K562 (cell line): ENCODE data around the gene AEN. TPM values are rescaled to one million over a fixed set of nuclear protein-coding genes. Genes with fewer than 3 reads are reported as not detected.

Experiments used
- ATF7 ChIP-seq: fragments of 450-650 bp; IDR thresholded peaks from 2 replicates; pipeline ENCODE4 v1.7.1; 2014; ENCODE audit warnings: mild to moderate bottlenecking, moderate library complexity
- CBFB ChIP-seq: sonication (generic); formaldehyde crosslinking; IDR thresholded peaks from 2 replicates; pipeline ENCODE4 v1.4.0; 2020; ENCODE audit warnings: mild to moderate bottlenecking, missing genetic modification reagents
- CEBPG ChIP-seq, 3 experiments: fragments of 200-800 bp in 1 of 3; sonication (Bioruptor generic) in 1 of 3; sonication (generic) in 1 of 3; formaldehyde crosslinking in 1 of 3; IDR thresholded peaks in 2 of 3; conservative IDR thresholded peaks in 1 of 3; 2 replicates each; pipeline versions ENCODE4 v1.6.1 to v1.8.0; 2016 to 2022; ENCODE audit warnings: missing compliant biosample characterization in 2 of 3, missing genetic modification characterization in 2 of 3, mild to moderate bottlenecking in 1 of 3, missing genetic modification reagents in 1 of 3
- CREB1 ChIP-seq, 2 experiments: sonication (generic) in 1 of 2; formaldehyde crosslinking in 1 of 2; IDR thresholded peaks; 2 replicates each; pipeline versions ENCODE4 v1.6.1 to v1.8.0; 2012 to 2022; ENCODE audit warnings: inconsistent platforms in 1 of 2, mild to moderate bottlenecking in 1 of 2, missing genetic modification reagents in 1 of 2, moderate library complexity in 1 of 2
- CREM ChIP-seq: IDR thresholded peaks from 2 replicates; pipeline ENCODE4 v1.6.1; 2014; ENCODE audit warnings: antibody characterized with exemption, low read depth
- ELF1 ChIP-seq: fragments of 200-800 bp; sonication (Bioruptor generic); IDR thresholded peaks from 2 replicates; pipeline ENCODE4 v1.6.1; 2016; ENCODE audit warnings: missing genetic modification characterization, missing compliant biosample characterization
- FOXJ3 ChIP-seq: sonication (generic); formaldehyde crosslinking; IDR thresholded peaks from 2 replicates; pipeline ENCODE4 v1.4.0; 2020; ENCODE audit warnings: mild to moderate bottlenecking, missing genetic modification reagents
- FOXK1 ChIP-seq: sonication (generic); formaldehyde crosslinking; IDR thresholded peaks from 2 replicates; pipeline ENCODE4 v1.8.0; 2022; ENCODE audit warnings: missing genetic modification reagents, mild to moderate bottlenecking, borderline replicate concordance
- GATA2 ChIP-seq: sonication (generic); formaldehyde crosslinking; IDR thresholded peaks from 2 replicates; pipeline ENCODE4 v1.4.0; 2020; ENCODE audit warnings: mild to moderate bottlenecking, missing genetic modification reagents
- GTF2F1 ChIP-seq: IDR thresholded peaks from 2 replicates; pipeline ENCODE4 v1.6.1; 2011; ENCODE audit warnings: low read depth, low read length, improper control_type of control experiment
- JUN ChIP-seq, 2 experiments: sonication (generic) in 1 of 2; formaldehyde crosslinking in 1 of 2; IDR thresholded peaks; 2 replicates each; pipeline versions ENCODE4 v1.6.1 to v1.8.0; 2012 to 2022; ENCODE audit warnings: borderline replicate concordance in 2 of 2, mild to moderate bottlenecking in 2 of 2, improper control_type of control experiment in 1 of 2, low read depth in 1 of 2, low read length in 1 of 2, missing genetic modification reagents in 1 of 2
- KDM5B ChIP-seq: fragments of 200-600 bp; sonication (generic); IDR thresholded peaks from 2 replicates; pipeline ENCODE4 v1.6.1; 2012; ENCODE audit warnings: low read depth, mild to moderate bottlenecking, moderate library complexity, low read length, control low read depth, inconsistent platforms; ENCODE audit not compliant: insufficient replicate concordance
- KLF1 ChIP-seq: fragments of 450-650 bp; IDR thresholded peaks from 2 replicates; pipeline ENCODE4 v1.6.1; 2016; ENCODE audit warnings: missing genetic modification characterization, missing compliant biosample characterization
- MEF2A ChIP-seq: IDR thresholded peaks from 2 replicates; pipeline ENCODE4 v1.6.1; 2011; ENCODE audit warnings: low read depth, mild to moderate bottlenecking, low read length, moderate library complexity; ENCODE audit not compliant: control insufficient read depth
- NRF1 ChIP-seq, 2 experiments: fragments of 450-650 bp; IDR thresholded peaks in 1 of 2; conservative IDR thresholded peaks in 1 of 2; 2 replicates each; pipeline ENCODE4 v1.6.1; 2014; ENCODE audit warnings: mild to moderate bottlenecking in 2 of 2
- RUNX1 ChIP-seq: sonication (generic); IDR thresholded peaks from 2 replicates; pipeline ENCODE4 v1.6.1; 2016; ENCODE audit warnings: antibody characterized with exemption, low read depth
- SAFB ChIP-seq: fragments of 200-400 bp; formaldehyde crosslinking; IDR thresholded peaks from 2 replicates; pipeline ENCODE4 v1.6.1; 2017; ENCODE audit warnings: low read depth, low read length, borderline replicate concordance
- SRF ChIP-seq, 2 experiments: fragments of 250-450, 450-650 bp in 1 of 2; sonication (Bioruptor Pico) in 1 of 2; sonication (generic) in 1 of 2; formaldehyde crosslinking; IDR thresholded peaks; 2 replicates each; pipeline versions ENCODE4 v1.5.0 to v1.5.1; 2020 to 2022; ENCODE audit warnings: mild to moderate bottlenecking in 1 of 2, missing genetic modification reagents in 1 of 2
- TCF3 ChIP-seq: sonication (generic); formaldehyde crosslinking; IDR thresholded peaks from 2 replicates; pipeline ENCODE4 v1.4.0; 2020; ENCODE audit warnings: mild to moderate bottlenecking, missing genetic modification reagents
- TFAP4 ChIP-seq: sonication (generic); formaldehyde crosslinking; IDR thresholded peaks from 2 replicates; pipeline ENCODE4 v1.8.0; 2022; ENCODE audit warnings: missing genetic modification reagents, mild to moderate bottlenecking, moderate library complexity, borderline replicate concordance
- TRIM25 ChIP-seq: fragments of 450-650 bp; IDR thresholded peaks from 2 replicates; pipeline ENCODE4 v1.7.0; 2016; ENCODE audit warnings: borderline replicate concordance
- XRCC5 ChIP-seq: fragments of 200-400 bp; formaldehyde crosslinking; IDR thresholded peaks from 2 replicates; pipeline ENCODE4 v1.6.1; 2017; ENCODE audit warnings: low read depth, mild to moderate bottlenecking, low read length
- ZNF143 ChIP-seq: sonication (generic); formaldehyde crosslinking; IDR thresholded peaks from 2 replicates; pipeline ENCODE4 v1.9.0; 2022; ENCODE audit warnings: mild to moderate bottlenecking, missing genetic modification reagents
- ZNF3 ChIP-seq: fragments of 250-450 bp; sonication (Bioruptor Pico); IDR thresholded peaks from 2 replicates; pipeline ENCODE4 v1.5.0; 2021; ENCODE audit warnings: mild to moderate bottlenecking, moderate library complexity
- ZNF589 ChIP-seq: fragments of 200-800 bp; sonication (Bioruptor generic); IDR thresholded peaks from 2 replicates; pipeline ENCODE4 v1.6.1; 2016; ENCODE audit warnings: low read depth, missing genetic modification characterization, missing compliant biosample characterization
- polyA plus RNA-seq, 8 experiments: library from polyadenylated mRNA; depleted of rRNA in 4 of 8; stranded (reverse) in 5 of 8; unstranded in 3 of 8; fragments of >200 nt; fragmentation: Nextera tagmentation in 2 of 8; fragmentation: Illumina TruSeq in 1 of 8; extraction: Ambion mirVana in 2 of 8; extraction: Trizol in 1 of 8; gene quantifications; 2 replicates each; pipeline versions ENCODE4 v1.2.1 to v1.2.3, GENCODE V29; 2011 to 2014; ENCODE audit warnings: inconsistent platforms in 1 of 8, missing spikeins in 1 of 8
- total RNA-seq, 7 experiments: library from RNA; depleted of rRNA in 6 of 7; stranded (reverse); fragments of >200 nt in 6 of 7; fragmentation: Illumina TruSeq in 2 of 7; extraction: Trizol in 2 of 7; gene quantifications; 2 replicates each; pipeline versions ENCODE4 v1.2.1 to v1.2.3, GENCODE V29; 2011 to 2021; ENCODE audit warnings: low replicate concordance in 1 of 7

Gene AEN
- total and polyA plus RNA-seq, 9 of the 15 experiments (the other 6 are each of a cell fraction or from before 2014, with no cell fraction given), result 9.0 to 51.0 (median 32.8) TPM

DNA sequence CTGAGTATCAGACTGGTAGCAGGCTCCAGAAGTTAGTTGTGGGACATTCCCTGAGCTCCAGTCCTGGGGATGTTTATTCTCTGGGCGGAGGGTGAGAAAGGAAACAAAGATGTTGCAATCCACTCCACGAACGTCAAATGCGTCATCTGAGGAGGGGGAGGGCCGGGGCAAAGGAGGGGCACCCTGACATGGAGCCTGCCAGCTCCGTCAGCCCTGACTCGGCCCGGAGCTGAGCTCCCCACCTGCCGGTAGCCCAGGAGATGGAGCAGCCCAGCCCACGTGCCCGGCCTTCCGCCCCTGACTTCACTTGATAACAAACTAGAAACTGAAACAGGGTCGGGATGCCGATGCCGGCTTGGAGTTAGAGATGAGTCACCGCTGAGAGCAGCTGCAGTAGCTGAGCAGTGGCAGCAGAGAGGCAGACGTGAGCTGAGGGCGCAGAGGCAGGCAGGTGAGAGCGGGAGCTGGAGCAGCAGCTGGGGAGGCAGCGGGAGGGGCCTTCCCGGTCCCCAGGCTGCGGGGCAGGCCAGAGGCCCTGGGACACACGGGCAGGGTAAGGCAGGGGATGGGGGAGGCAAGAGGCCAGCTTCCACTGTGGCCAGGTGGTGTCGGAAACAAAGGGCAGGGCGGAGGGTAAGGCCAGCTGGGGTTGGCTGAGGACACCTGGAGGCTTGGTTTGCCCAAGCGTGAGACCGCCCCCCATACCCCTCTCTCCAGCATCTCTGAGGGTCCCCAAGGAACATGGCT is 17.7 kb downstream of the AEN start, which contains the start of gene ISG20 (continued):
- TF ChIP-seq ZNF589 (CRISPR knock-in tag) (peak; percentile 83; the same call in 1 of the 2 replicates), NRF1 (conservative IDR thresholded peaks at IDR 0.05 in 1 of 2, IDR thresholded peaks at IDR 0.05 in 1 of 2) (peak; percentile 69 to 74), ELF1 (tag) (peak; percentile 5), MEF2A (0 out of 2 replicates have a peak, but pooled peaks have one; percentile 25), CEBPG (CRISPR knock-in tag; IDR thresholded peaks at IDR 0.05) (peak; percentile 96), CEBPG (tag; conservative IDR thresholded peaks at IDR 0.05 in 1 of 2, IDR thresholded peaks at IDR 0.05 in 1 of 2) (peak; percentile 95 to 98), CREM (peak; percentile 93), CBFB (CRISPR knock-in tag) (no peak), TRIM25 (no peak), RUNX1 (no peak), JUN (IDR thresholded peaks at IDR 0.05; ENCODE audit: borderline replicate concordance, low read depth, low read length) (peak; percentile 94), JUN (CRISPR knock-in tag; IDR thresholded peaks at IDR 0.05; ENCODE audit: borderline replicate concordance) (peak; percentile 99), SAFB (no peak), CREB1 (IDR thresholded peaks at IDR 0.05) (peak; percentile 92), CREB1 (CRISPR knock-in tag; IDR thresholded peaks at IDR 0.05) (peak; percentile 92), SRF (CRISPR knock-in tag; IDR thresholded peaks at IDR 0.05) (0 out of 4 replicates have a peak, but pooled peaks of 1 of the 2 experiments have one; percentile 50), TFAP4 (peak; percentile 99), KDM5B (peak; percentile 44), GATA2 (CRISPR knock-in tag) (peak; percentile 73), ATF7 (peak; percentile 98), FOXK1 (CRISPR knock-in tag) (peak; percentile 70; the same call in 1 of the 2 replicates), XRCC5 (peak; percentile 88), GTF2F1 (no peak), KLF1 (tag) (peak; percentile 45; the same call in 1 of the 2 replicates), ZNF143 (CRISPR knock-in tag) (0 out of 2 replicates have a peak, but pooled peaks have one; percentile 53), FOXJ3 (CRISPR knock-in tag) (no peak), ZNF3 (CRISPR knock-in tag) (no peak), TCF3 (peak; percentile 89)
